GM12891 (cell line): Measurements from ENCODE around the gene TBATA.

Experiments
- DNase-seq: peaks from one replicate; pipeline ENCODE4 v3.0.0; 2011; ENCODE audit warnings: low spot score; ENCODE audit not compliant: insufficient read length
- FAIRE-seq: peaks from 2 replicates; lab custom pipeline; 2011; peaks lifted over from hg19 to GRCh38; lab: Jason Lieb, UNC
- PAX5 ChIP-seq: IDR thresholded peaks from 2 replicates; pipeline ENCODE4 v1.6.1; 2011; ENCODE audit warnings: low read length, moderate library complexity, mild to moderate bottlenecking; ENCODE audit not compliant: insufficient read depth, severe bottlenecking
- POLR2A ChIP-seq: IDR thresholded peaks from 2 replicates; pipeline ENCODE4 v1.6.1; 2011; ENCODE audit warnings: low read depth, low read length, control low read depth
- POLR2AphosphoS5 ChIP-seq: IDR thresholded peaks from 2 replicates; pipeline ENCODE4 v1.6.1; 2011; ENCODE audit warnings: low read depth, low read length, control low read depth
- POU2F2 ChIP-seq: IDR thresholded peaks from 2 replicates; pipeline ENCODE4 v1.6.1; 2011; ENCODE audit warnings: low read depth, mild to moderate bottlenecking, control low read depth, low read length, moderate library complexity
- SPI1 ChIP-seq: IDR thresholded peaks from 2 replicates; pipeline ENCODE4 v1.6.1; 2011; ENCODE audit warnings: low read depth, low read length, control low read depth
- TAF1 ChIP-seq: IDR thresholded peaks from 2 replicates; pipeline ENCODE4 v1.6.1; 2011; ENCODE audit warnings: low read depth, low read length, control low read depth

The TBATA gene

GRCh38 chr10:70797840-70798239 is 12.7 kb upstream of the TBATA start:
- TF ChIP-seq POLR2AphosphoS5 (no peak), POU2F2 (no peak), SPI1 (no peak), TAF1 (no peak), PAX5 (no peak), POLR2A (no peak)
- DNase-seq, result no peak
- no peak for FAIRE-seq

- TF ChIP-seq SPI1 (no peak), TAF1 (no peak), POLR2AphosphoS5 (no peak), POU2F2 (no peak), PAX5 (no peak), POLR2A (no peak)
- FAIRE-seq, result no peak
- no peak for DNase-seq
Measured at GRCh38 chr10:70795613-70796012, 10.4 kb upstream of the TBATA start.

GRCh38 chr10:70791386-70792039 is 6.3 kb upstream of the TBATA start:
- DNase-seq (no peak), FAIRE-seq (no peak)
- TF ChIP-seq TAF1 (no peak), POLR2A (no peak), PAX5 (no peak), POU2F2 (no peak), SPI1 (no peak), POLR2AphosphoS5 (no peak)

GRCh38 chr10:70786799-70787415 is 1.7 kb upstream of the TBATA start:
- FAIRE-seq (no peak), DNase-seq (no peak)
- TF ChIP-seq TAF1 (no peak), POLR2A (no peak), POLR2AphosphoS5 (no peak), POU2F2 (no peak), PAX5 (no peak), SPI1 (no peak)

GRCh38 chr10:70784471-70784870 is 706 bp downstream of the TBATA start:
- TF ChIP-seq TAF1, result no peak
- TF ChIP-seq POLR2A, result no peak
- no peak for TF ChIP-seq SPI1
- no peak for TF ChIP-seq POU2F2
- TF ChIP-seq PAX5, result no peak
- no peak for TF ChIP-seq POLR2AphosphoS5
- no peak for FAIRE-seq
- no peak for DNase-seq

GRCh38 chr10:70784016-70784415 is 1.2 kb downstream of the TBATA start:
- no peak for DNase-seq
- TF ChIP-seq POLR2A (no peak), POU2F2 (no peak), PAX5 (no peak), POLR2AphosphoS5 (no peak)
- FAIRE-seq, result no peak

GRCh38 chr10:70782746-70783680 is 2.2 kb downstream of the TBATA start:
- FAIRE-seq (no peak), DNase-seq (no peak)
- TF ChIP-seq POLR2A (no peak), SPI1 (no peak), POU2F2 (no peak), POLR2AphosphoS5 (no peak), PAX5 (no peak), TAF1 (no peak)

GRCh38 chr10:70782086-70782745 is 3.0 kb downstream of the TBATA start:
- FAIRE-seq (no peak), DNase-seq (no peak)
- TF ChIP-seq POLR2AphosphoS5, result no peak
- no peak for TF ChIP-seq POLR2A
- no peak for TF ChIP-seq PAX5
- no peak for TF ChIP-seq TAF1
- no peak for TF ChIP-seq POU2F2
- TF ChIP-seq SPI1, result no peak
